Caco-2 (cell line): ENCODE data around the gene DHDDS. TPM values are rescaled to one million over a fixed set of nuclear protein-coding genes. Genes with fewer than 3 reads are reported as not detected.

ENCODE experiments used
- BruUV-seq: library from RNA; stranded (reverse); fragments of 400-500 nt; replicated peaks from 2 replicates; lab custom pipeline; 2021; lab: Mats Ljungman, UMichigan
- CTCF ChIA-PET: fragments of 300-600 bp; sonication (Branson Sonifier 250); formaldehyde crosslinking; loops from one replicate; lab custom pipeline; 2022; ENCODE audit warnings: antibody characterized with exemption; lab: Charles Lee
- POLR2A ChIA-PET: fragments of 300-600 bp; sonication (Branson Sonifier 250); formaldehyde crosslinking; loops from one replicate; lab custom pipeline; 2022; ENCODE audit warnings: antibody characterized with exemption; lab: Charles Lee
- DNase-seq, 2 experiments: peaks; one replicate each; pipeline versions ENCODE4 v3.0.0 to v3.0.0-alpha.2; 2020 to 2022
- H3K27me3 ChIP-seq: replicated peaks from 2 replicates; pipeline ENCODE4 v1.6.0; 2011; ENCODE audit warnings: low read length; ENCODE audit not compliant: control insufficient read depth, insufficient read depth
- H3K36me3 ChIP-seq: 2 replicates; pipeline ENCODE4 v1.5.1; 2011; ENCODE audit warnings: low read length; ENCODE audit not compliant: control insufficient read depth, insufficient read depth
- H3K4me1 ChIP-seq: fragments of 250-450 bp; sonication (Bioruptor Pico); 2 replicates; pipeline ENCODE4 v1.5.1; 2020; ENCODE audit warnings: mild to moderate bottlenecking
- H3K4me3 ChIP-seq: 2 replicates; pipeline ENCODE4 v1.5.1; 2011; ENCODE audit warnings: low read depth, mild to moderate bottlenecking, control low read depth, low read length
- H3K9me3 ChIP-seq: fragments of 250-450 bp; sonication (Bioruptor Pico); 2 replicates; pipeline ENCODE4 v1.5.1; 2020; ENCODE audit warnings: mild to moderate bottlenecking, moderate library complexity
- H3K27ac Mint-ChIP-seq: one replicate; pipeline ENCODE4 v1.8.0; 2022; ENCODE audit warnings: mixed read lengths; ENCODE audit not compliant: unreplicated experiment
- H3K27me3 Mint-ChIP-seq: one replicate; pipeline ENCODE4 v1.8.0; 2022; ENCODE audit warnings: mixed read lengths; ENCODE audit not compliant: insufficient read depth, unreplicated experiment
- H3K36me3 Mint-ChIP-seq: one replicate; pipeline ENCODE4 v1.8.0; 2022; ENCODE audit warnings: mild to moderate bottlenecking, mixed read lengths; ENCODE audit not compliant: insufficient read depth, unreplicated experiment
- H3K4me1 Mint-ChIP-seq: one replicate; pipeline ENCODE4 v1.8.0; 2022; ENCODE audit warnings: low read depth, mixed read lengths; ENCODE audit not compliant: unreplicated experiment
- H3K4me3 Mint-ChIP-seq: one replicate; pipeline ENCODE4 v1.8.0; 2022; ENCODE audit warnings: mild to moderate bottlenecking, moderate library complexity, mixed read lengths; ENCODE audit not compliant: unreplicated experiment
- H3K9me3 Mint-ChIP-seq: one replicate; pipeline ENCODE4 v1.8.0; 2022; ENCODE audit warnings: mixed read lengths; ENCODE audit not compliant: unreplicated experiment
- intact Hi-C: fragments of 100-400 bp; cut with micrococcal nuclease; formaldehyde crosslinking; loops from one replicate; pipeline ENCODE4 v1.10.0; 2022; ENCODE audit not compliant: unreplicated experiment
- total RNA-seq: library from RNA; stranded (reverse); gene quantifications from 2 replicates; pipeline ENCODE4 v1.2.3, GENCODE V29; 2022
- TF ChIP-seq, protein P1 (sequence below), 2 experiments: fragments of 200-600 bp in 1 of 2; IDR thresholded peaks; 1 replicate in 1 of 2; 2 replicates in 1 of 2; pipeline versions ENCODE4 v1.5.1 to v1.8.0; 2011 to 2022; ENCODE audit warnings: antibody characterized with exemption in 1 of 2, control low read depth in 1 of 2, inconsistent platforms in 1 of 2, low read depth in 1 of 2, low read length in 1 of 2, mild to moderate bottlenecking in 1 of 2, moderate library complexity in 1 of 2; ENCODE audit not compliant: insufficient read depth in 1 of 2, severe bottlenecking in 1 of 2, unreplicated experiment in 1 of 2

The DHDDS gene
- total RNA-seq, 1 experiment from 2014 or later: 55.6 TPM

- H3K27ac Mint-ChIP-seq: no peak overlapping the region
- TF ChIP-seq, protein P1, sequence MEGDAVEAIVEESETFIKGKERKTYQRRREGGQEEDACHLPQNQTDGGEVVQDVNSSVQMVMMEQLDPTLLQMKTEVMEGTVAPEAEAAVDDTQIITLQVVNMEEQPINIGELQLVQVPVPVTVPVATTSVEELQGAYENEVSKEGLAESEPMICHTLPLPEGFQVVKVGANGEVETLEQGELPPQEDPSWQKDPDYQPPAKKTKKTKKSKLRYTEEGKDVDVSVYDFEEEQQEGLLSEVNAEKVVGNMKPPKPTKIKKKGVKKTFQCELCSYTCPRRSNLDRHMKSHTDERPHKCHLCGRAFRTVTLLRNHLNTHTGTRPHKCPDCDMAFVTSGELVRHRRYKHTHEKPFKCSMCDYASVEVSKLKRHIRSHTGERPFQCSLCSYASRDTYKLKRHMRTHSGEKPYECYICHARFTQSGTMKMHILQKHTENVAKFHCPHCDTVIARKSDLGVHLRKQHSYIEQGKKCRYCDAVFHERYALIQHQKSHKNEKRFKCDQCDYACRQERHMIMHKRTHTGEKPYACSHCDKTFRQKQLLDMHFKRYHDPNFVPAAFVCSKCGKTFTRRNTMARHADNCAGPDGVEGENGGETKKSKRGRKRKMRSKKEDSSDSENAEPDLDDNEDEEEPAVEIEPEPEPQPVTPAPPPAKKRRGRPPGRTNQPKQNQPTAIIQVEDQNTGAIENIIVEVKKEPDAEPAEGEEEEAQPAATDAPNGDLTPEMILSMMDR (IDR thresholded peaks at IDR 0.05; ENCODE audit: insufficient read depth in 1 of 2, low read depth in 1 of 2, low read length in 1 of 2, severe bottlenecking in 1 of 2, unreplicated experiment in 1 of 2): no peak
- no peaks in the 10 kb centered on the region for H3K9me3 Mint-ChIP-seq
- Histone ChIP-seq H3K4me1 (no peaks in the 10 kb centered on the region), H3K36me3 (no peaks in the 10 kb centered on the region), H3K4me3 (no peak overlapping the region), H3K9me3 (no peaks in the 10 kb centered on the region), H3K27me3 (no peaks in the 10 kb centered on the region)
- ChIA-PET POLR2A (no interaction called here), CTCF (interaction anchor here (0.6 to 1.1 kb wide), 2 partner anchors 17 to 232 kb away, joined by 3 to 5 read pairs; no protein-coding TSS in a partner anchor)
- no peaks in the 10 kb centered on the region for H3K36me3 Mint-ChIP-seq
- no peaks in the 10 kb centered on the region for H3K27me3 Mint-ChIP-seq
- no peak for DNase-seq
- no peak overlapping the region for H3K4me3 Mint-ChIP-seq
- intact Hi-C loops: no loop called here
- H3K4me1 Mint-ChIP-seq: no peaks in the 10 kb centered on the region
- no TSS peak for BruUV-seq
Measured at GRCh38 chr1:26516987-26517765, 85.1 kb downstream of the DHDDS start.

DNA sequence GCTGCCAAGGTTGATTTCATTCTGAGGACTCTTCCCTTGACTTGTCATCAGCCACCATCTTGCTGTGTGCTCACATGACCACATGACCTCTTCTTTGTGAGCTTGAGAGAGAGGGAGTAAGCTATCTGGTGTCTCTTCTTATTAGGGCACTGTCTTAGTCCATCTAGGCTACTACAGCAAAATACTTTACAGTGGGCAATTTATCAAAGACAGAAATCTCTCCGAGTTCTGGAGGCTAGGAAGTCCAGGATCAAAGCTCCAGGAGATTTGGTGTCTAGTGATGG lies 85.6 kb downstream of the DHDDS start:
- no TSS peak for BruUV-seq
- Histone ChIP-seq H3K27me3 (no peaks in the 10 kb centered on the region), H3K4me1 (no peaks in the 10 kb centered on the region), H3K36me3 (no peaks in the 10 kb centered on the region), H3K4me3 (no peak overlapping the region), H3K9me3 (no peaks in the 10 kb centered on the region)
- no peaks in the 10 kb centered on the region for H3K36me3 Mint-ChIP-seq
- ChIA-PET CTCF (interaction anchor here (1.1 kb wide), 1 partner anchor 18 kb away, joined by 3 read pairs; no protein-coding TSS in a partner anchor), POLR2A (no interaction called here)
- no peak overlapping the region for H3K4me3 Mint-ChIP-seq
- TF ChIP-seq, protein P1 (IDR thresholded peaks at IDR 0.05; ENCODE audit: insufficient read depth in 1 of 2, low read depth in 1 of 2, low read length in 1 of 2, severe bottlenecking in 1 of 2, unreplicated experiment in 1 of 2): no peak
- H3K9me3 Mint-ChIP-seq: no peaks in the 10 kb centered on the region
- no peak overlapping the region for H3K27ac Mint-ChIP-seq
- intact Hi-C loops: no loop called here
- no peaks in the 10 kb centered on the region for H3K27me3 Mint-ChIP-seq
- no peak for DNase-seq
- no peaks in the 10 kb centered on the region for H3K4me1 Mint-ChIP-seq

- intact Hi-C loops: no loop called here
- H3K4me3 ChIP-seq: no peak overlapping the region
- POLR2A ChIA-PET: no interaction called here
- H3K9me3 ChIP-seq: no peaks in the 10 kb centered on the region
- DNase-seq: no peak
- no peak overlapping the region for H3K4me3 Mint-ChIP-seq
- H3K27me3 Mint-ChIP-seq: no peaks in the 10 kb centered on the region
- CTCF ChIA-PET: no interaction called here
- no peaks in the 10 kb centered on the region for H3K4me1 ChIP-seq
- H3K4me1 Mint-ChIP-seq: no peaks in the 10 kb centered on the region
- no peaks in the 10 kb centered on the region for H3K9me3 Mint-ChIP-seq
- no peak overlapping the region for H3K27ac Mint-ChIP-seq
- no TSS peak for BruUV-seq
- H3K36me3 ChIP-seq: no peaks in the 10 kb centered on the region
- H3K36me3 Mint-ChIP-seq: no peaks in the 10 kb centered on the region
- no peaks in the 10 kb centered on the region for H3K27me3 ChIP-seq
- TF ChIP-seq, protein P1 (IDR thresholded peaks at IDR 0.05; ENCODE audit: insufficient read depth in 1 of 2, low read depth in 1 of 2, low read length in 1 of 2, severe bottlenecking in 1 of 2, unreplicated experiment in 1 of 2): no peak
Measured at GRCh38 chr1:26518355-26518754, 86.2 kb downstream of the DHDDS start.
